Measurements from ENCODE around the gene DHRS7B. TPM values are rescaled to one million over a fixed set of nuclear protein-coding genes. Genes with fewer than 3 reads are reported as not detected.

Gene DHRS7B
- total and polyA plus RNA-seq, 2 donors (not counting 1 experiment from before 2014, with no cell fraction given), result 15.5 to 21.5 TPM

GRCh38 chr17:21149621-21150020 is 22.9 kb downstream of the DHRS7B start:
- no peak overlapping the region for H3K27ac ChIP-seq (ENCODE audit: insufficient read depth, low read length)
- H3K79me2 ChIP-seq (ENCODE audit: control insufficient read depth, insufficient read depth, low read length), result no peaks in the 10 kb centered on the region
- no peak overlapping the region for H3K9ac ChIP-seq (ENCODE audit: insufficient read depth, low read length)
- no peak for TF ChIP-seq EZH2 (IDR thresholded peaks at IDR 0.05; ENCODE audit: low read length, missing control alignments)
- no peak for TF ChIP-seq CTCF (conservative IDR thresholded peaks at IDR 0.05 in 1 of 2, IDR thresholded peaks at IDR 0.05 in 1 of 2; ENCODE audit: low read depth in 1 of 2, low read length in 2 of 2)
- H3K4me3 ChIP-seq (replicated peaks in 1 of 4; ENCODE audit: control extremely low read depth in 1 of 4, insufficient read depth in 1 of 4, low read depth in 3 of 4, low read length in 4 of 4), result no peak overlapping the region
- no peak overlapping the region for H2AFZ ChIP-seq (ENCODE audit: low read length)
- no peaks in the 10 kb centered on the region for H3K4me1 ChIP-seq (ENCODE audit: control insufficient read depth, extremely low read depth, insufficient read depth, low read length)
- no peaks in the 10 kb centered on the region for H3K36me3 ChIP-seq (ENCODE audit: control insufficient read depth, insufficient read depth, low read length)
- H3K9me3 ChIP-seq (ENCODE audit: control insufficient read depth, insufficient read depth, low read depth, low read length), result no peaks in the 10 kb centered on the region
- H4K20me1 ChIP-seq (ENCODE audit: control insufficient read depth, extremely low read depth, insufficient read depth, low read length), result no peaks in the 10 kb centered on the region
- no peak for DNase-seq (ENCODE audit: low read depth in 2 of 2)
- no peaks in the 10 kb centered on the region for H3K27me3 ChIP-seq (ENCODE audit: control insufficient read depth, insufficient read depth, low read length)
- no peak overlapping the region for H3K4me2 ChIP-seq (ENCODE audit: extremely low read depth, insufficient read depth, low read length)

DNA sequence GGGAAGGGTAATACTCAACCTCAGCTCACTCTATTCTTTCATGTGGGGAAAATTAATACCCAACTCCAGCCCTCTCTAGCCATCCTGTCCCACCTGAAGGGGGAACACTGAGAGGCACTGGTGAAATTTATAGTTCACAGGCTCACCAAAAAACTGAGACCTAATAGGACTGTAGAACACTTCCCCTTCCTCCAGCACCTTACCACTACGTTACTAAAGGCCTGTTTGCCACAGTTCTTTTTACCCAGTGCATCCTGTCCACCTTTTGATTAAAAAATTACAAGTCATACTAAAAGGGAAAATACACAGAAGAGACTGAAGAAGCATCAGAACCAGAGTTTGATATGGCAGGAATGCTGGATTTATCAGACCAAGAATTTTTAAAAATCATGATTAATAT is 26.0 kb downstream of the DHRS7B start:
- DNase-seq (ENCODE audit: low read depth in 2 of 2), result no peak
- no peaks in the 10 kb centered on the region for H3K9me3 ChIP-seq (ENCODE audit: control insufficient read depth, insufficient read depth, low read depth, low read length)
- no peak overlapping the region for H3K4me3 ChIP-seq (replicated peaks in 1 of 4; ENCODE audit: control extremely low read depth in 1 of 4, insufficient read depth in 1 of 4, low read depth in 3 of 4, low read length in 4 of 4)
- H3K27me3 ChIP-seq (ENCODE audit: control insufficient read depth, insufficient read depth, low read length), result no peaks in the 10 kb centered on the region
- H3K4me1 ChIP-seq (ENCODE audit: control insufficient read depth, extremely low read depth, insufficient read depth, low read length), result no peaks in the 10 kb centered on the region
- H3K79me2 ChIP-seq (ENCODE audit: control insufficient read depth, insufficient read depth, low read length), result no peaks in the 10 kb centered on the region
- TF ChIP-seq EZH2 (IDR thresholded peaks at IDR 0.05; ENCODE audit: low read length, missing control alignments) (no peak), CTCF (conservative IDR thresholded peaks at IDR 0.05 in 1 of 2, IDR thresholded peaks at IDR 0.05 in 1 of 2; ENCODE audit: low read depth in 1 of 2, low read length in 2 of 2) (no peak)
- H3K36me3 ChIP-seq (ENCODE audit: control insufficient read depth, insufficient read depth, low read length), result no peaks in the 10 kb centered on the region
- no peak overlapping the region for H3K27ac ChIP-seq (ENCODE audit: insufficient read depth, low read length)
- H3K9ac ChIP-seq (ENCODE audit: insufficient read depth, low read length), result no peak overlapping the region
- no peaks in the 10 kb centered on the region for H4K20me1 ChIP-seq (ENCODE audit: control insufficient read depth, extremely low read depth, insufficient read depth, low read length)
- H2AFZ ChIP-seq (ENCODE audit: low read length), result no peak overlapping the region
- H3K4me2 ChIP-seq (ENCODE audit: extremely low read depth, insufficient read depth, low read length), result no peak overlapping the region

GRCh38 chr17:21157586-21158370 is 31.0 kb downstream of the DHRS7B start:
- no peaks in the 10 kb centered on the region for H3K27me3 ChIP-seq (ENCODE audit: control insufficient read depth, insufficient read depth, low read length)
- H3K9ac ChIP-seq (ENCODE audit: insufficient read depth, low read length), result no peak overlapping the region
- H3K79me2 ChIP-seq (ENCODE audit: control insufficient read depth, insufficient read depth, low read length), result no peaks in the 10 kb centered on the region
- H3K9me3 ChIP-seq (ENCODE audit: control insufficient read depth, insufficient read depth, low read depth, low read length), result no peaks in the 10 kb centered on the region
- TF ChIP-seq EZH2 (IDR thresholded peaks at IDR 0.05; ENCODE audit: low read length, missing control alignments) (no peak), CTCF (conservative IDR thresholded peaks at IDR 0.05 in 1 of 2, IDR thresholded peaks at IDR 0.05 in 1 of 2; ENCODE audit: low read depth in 1 of 2, low read length in 2 of 2) (no peak)
- H3K4me2 ChIP-seq (ENCODE audit: extremely low read depth, insufficient read depth, low read length), result no peak overlapping the region
- H4K20me1 ChIP-seq (ENCODE audit: control insufficient read depth, extremely low read depth, insufficient read depth, low read length), result no peaks in the 10 kb centered on the region
- no peak overlapping the region for H3K4me3 ChIP-seq (replicated peaks in 1 of 4; ENCODE audit: control extremely low read depth in 1 of 4, insufficient read depth in 1 of 4, low read depth in 3 of 4, low read length in 4 of 4)
- no peak for DNase-seq (ENCODE audit: low read depth in 2 of 2)
- no peaks in the 10 kb centered on the region for H3K36me3 ChIP-seq (ENCODE audit: control insufficient read depth, insufficient read depth, low read length)
- no peak overlapping the region for H3K27ac ChIP-seq (ENCODE audit: insufficient read depth, low read length)
- no peak overlapping the region for H2AFZ ChIP-seq (ENCODE audit: low read length)
- H3K4me1 ChIP-seq (ENCODE audit: control insufficient read depth, extremely low read depth, insufficient read depth, low read length), result peaks cover 8% of the 10 kb centered on the region
